Measurements from ENCODE around the gene NCOA1.

GRCh38 chr2:24742730-24743129 is 251.7 kb downstream of the NCOA1 start:
- no peak for TF ChIP-seq CTCF (IDR thresholded peaks at IDR 0.05; ENCODE audit: low read depth, low read length, poor library complexity, severe bottlenecking)
- no peak for TF ChIP-seq EZH2phosphoT487 (IDR thresholded peaks at IDR 0.05; ENCODE audit: borderline replicate concordance, low read length)
